Measurements from ENCODE around the gene PRSS8.
"Not testable (repeated sequence)": the region's sequence is repeated elsewhere in the genome, so short reads cannot be mapped to it uniquely, and the experiment has no call there.

PRSS8 gene

GRCh38 chr16:31147574-31147973 lies 12.0 kb upstream of the PRSS8 start:
- H3K4me3 ChIP-seq (ENCODE audit: low read depth, low read length) = no peak overlapping the region
- DNase-seq (ENCODE audit: low read depth) = no peak

GRCh38 chr16:31145398-31145990 lies 10.0 kb upstream of the PRSS8 start:
- no peak overlapping the region for H3K4me3 ChIP-seq (ENCODE audit: low read depth, low read length)
- DNase-seq (ENCODE audit: low read depth) = no peak

GRCh38 chr16:31144418-31144817 lies 8.9 kb upstream of the PRSS8 start:
- not testable (repeated sequence) for DNase-seq (ENCODE audit: low read depth); H3K4me3 ChIP-seq (ENCODE audit: low read depth, low read length)

DNA sequence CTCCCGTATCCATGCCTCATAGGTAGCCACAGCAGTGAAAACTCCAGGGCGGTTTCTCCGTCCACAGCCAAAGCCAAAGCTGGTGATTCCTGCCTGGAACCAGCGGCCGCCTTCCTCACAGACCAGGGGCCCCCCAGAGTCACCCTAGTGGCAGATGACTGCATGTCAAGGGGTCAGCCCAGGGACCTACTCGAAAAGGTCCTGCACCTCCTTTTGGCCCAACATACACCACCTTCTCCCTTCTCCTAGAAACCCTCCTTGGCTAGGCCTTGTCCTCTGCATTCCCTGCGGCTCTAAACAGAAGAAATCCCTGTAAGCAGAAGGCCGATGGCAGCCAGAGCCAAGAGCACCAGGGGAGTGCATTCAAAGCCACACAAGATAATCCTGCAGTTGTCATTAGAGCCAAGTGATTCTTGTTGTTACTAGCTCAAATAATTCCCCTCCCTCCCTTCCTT lies 8.2 kb upstream of the PRSS8 start:
- DNase-seq (ENCODE audit: low read depth) = no peak
- H3K4me3 ChIP-seq (ENCODE audit: low read depth, low read length) = no peak overlapping the region

GRCh38 chr16:31143011-31143693 lies 7.6 kb upstream of the PRSS8 start:
- DNase-seq (ENCODE audit: low read depth) = no peak
- peak overlapping the region; percentile 50 for H3K4me3 ChIP-seq (ENCODE audit: low read depth, low read length)

DNA sequence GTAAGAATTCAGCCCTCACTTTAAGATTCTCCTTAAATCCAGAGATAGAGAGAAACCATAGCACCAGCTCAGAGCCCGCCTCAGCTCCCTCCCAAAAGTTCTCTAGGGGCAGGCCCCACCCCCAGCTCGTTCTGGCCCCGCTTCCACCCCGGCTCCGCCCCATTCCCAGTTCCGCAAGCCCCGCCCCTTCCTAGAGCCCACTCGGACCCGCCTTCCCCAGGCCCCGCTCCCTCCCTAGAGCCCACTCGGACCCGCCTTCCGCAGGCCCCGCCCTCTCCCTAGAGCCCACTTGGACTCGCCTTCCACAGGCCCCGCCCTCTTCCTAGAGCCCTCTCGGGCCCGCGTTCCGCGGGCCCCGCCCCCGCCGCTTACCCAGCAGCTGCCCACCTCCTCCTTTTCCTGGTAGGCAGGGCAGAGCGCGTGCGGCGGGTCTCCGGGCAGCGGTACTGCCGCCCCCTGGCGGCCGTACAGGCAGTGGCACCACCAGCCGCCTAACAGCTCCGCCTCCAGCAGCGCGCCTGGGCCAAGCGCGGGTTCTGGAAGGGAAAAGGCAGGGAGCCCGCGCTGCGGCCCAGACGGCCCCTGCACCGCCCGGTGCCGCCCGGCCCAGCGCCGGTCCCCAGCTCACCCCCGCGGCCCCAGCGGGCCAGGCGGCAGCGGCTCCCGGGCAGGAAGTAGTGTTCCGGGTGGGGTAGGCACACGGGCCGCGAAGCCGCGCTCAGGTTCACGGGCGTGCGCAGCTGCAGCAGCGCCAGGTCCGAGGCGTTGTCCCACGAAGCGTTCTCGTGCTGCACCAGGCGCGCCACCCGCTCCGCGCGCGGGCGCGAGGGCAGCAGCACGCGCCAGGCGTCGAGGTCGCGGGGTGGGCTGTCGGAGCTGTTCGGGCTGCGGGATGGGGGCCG lies 6.8 kb upstream of the PRSS8 start:
- DNase-seq (ENCODE audit: low read depth) = peak; percentile 94
- peak overlapping the region; percentile 50 for H3K4me3 ChIP-seq (ENCODE audit: low read depth, low read length)

DNA sequence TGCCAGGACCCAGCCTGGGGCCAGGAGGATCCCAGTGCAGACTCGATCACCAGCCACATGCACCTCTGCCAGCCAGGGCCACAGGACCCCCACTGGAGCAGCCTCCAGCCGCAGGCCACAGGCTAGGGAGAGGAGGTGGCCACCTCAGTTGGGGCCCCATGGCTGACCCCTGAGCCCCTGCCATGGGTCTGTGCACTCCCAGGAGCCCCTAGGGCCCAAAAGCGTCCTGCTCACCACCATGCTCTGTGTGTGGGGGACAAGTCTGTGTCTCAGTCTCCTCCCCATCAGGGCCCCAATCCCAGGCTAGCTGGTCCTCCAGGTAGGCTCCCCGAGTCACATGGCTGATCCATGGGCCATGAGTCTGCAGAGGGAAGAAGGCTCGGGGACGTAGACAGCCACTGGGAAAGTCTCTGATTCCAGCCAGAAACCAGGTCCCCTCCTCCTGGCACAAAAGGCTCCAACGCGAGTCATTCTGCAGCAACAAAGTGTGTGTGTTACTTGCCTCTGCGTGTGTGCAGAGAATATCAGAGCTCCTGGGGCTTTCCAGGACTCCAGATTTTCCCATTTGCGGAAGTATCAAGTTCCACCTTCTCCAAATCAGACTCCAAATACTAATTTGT lies 6.1 kb upstream of the PRSS8 start:
- peak overlapping the region; percentile 38 for H3K4me3 ChIP-seq (ENCODE audit: low read depth, low read length)
- DNase-seq (ENCODE audit: low read depth) = peak; percentile 23

- DNase-seq (ENCODE audit: low read depth); H3K4me3 ChIP-seq (ENCODE audit: low read depth, low read length): not testable (repeated sequence)
These were observed 5.5 kb upstream of the PRSS8 start for GRCh38 chr16:31141071-31141469.

DNA sequence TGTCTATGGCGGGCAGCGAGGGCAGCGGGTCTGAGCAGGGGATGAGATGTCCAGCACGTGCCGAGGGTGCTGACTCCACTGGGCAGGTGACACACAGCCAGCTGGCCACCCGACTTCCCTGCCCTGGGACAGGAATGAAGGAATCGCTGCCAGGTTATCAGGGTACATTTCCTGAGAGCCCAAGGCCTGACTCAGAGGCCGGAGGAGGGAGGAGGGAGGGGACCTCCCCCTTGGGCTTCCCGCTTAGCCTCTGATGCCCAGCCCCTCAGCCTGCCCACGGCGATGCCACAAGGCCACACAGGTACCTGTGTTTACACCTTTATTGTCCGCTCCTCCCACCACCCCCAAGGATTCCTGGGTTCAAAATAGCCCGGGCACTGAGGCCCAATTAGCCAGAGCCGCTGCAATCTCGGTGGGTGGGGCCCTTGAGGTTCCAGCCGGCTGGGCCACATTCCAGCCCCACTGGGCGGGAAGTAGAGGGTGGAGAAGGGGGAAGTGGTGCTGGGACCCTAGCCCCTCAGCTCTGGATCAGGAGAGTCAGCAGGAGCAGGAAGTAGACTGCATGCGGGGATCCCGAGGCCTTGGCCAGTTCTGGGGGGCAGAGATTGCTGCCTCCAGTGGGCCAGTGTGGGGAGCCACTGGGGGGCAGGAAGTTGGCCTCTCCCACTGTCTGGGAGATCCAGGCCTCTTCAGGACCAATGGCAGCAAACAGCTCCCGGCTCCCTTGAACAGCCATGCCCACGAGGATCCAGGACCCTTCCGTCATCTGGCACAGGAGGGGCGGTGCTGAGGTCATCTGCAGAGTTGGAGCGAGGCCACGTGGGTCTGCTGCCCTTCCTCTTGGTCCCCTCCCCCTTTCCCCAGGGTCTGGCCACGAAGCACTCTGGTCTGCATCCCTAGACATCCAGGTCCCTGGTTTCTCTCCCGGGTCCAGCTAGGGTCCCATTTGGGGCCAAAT lies 3.4 kb upstream of the PRSS8 start:
- peak; percentile 4 for DNase-seq (ENCODE audit: low read depth)
- H3K4me3 ChIP-seq (ENCODE audit: low read depth, low read length) = no peak overlapping the region

- DNase-seq (ENCODE audit: low read depth) = not testable (repeated sequence)
These were observed 1.4 kb upstream of the PRSS8 start for GRCh38 chr16:31136822-31137499.

GRCh38 chr16:31136287-31136662 lies 748 bp upstream of the PRSS8 start:
- H3K4me3 ChIP-seq (ENCODE audit: low read depth, low read length) = no peak overlapping the region
- DNase-seq (ENCODE audit: low read depth) = no peak

More at GRCh38 chr16:31136822-31137499, 1.4 kb upstream of the PRSS8 start:
- not testable (repeated sequence) for H3K4me3 ChIP-seq (ENCODE audit: low read depth, low read length)

GRCh38 chr16:31134625-31135534 lies 647 bp downstream of the PRSS8 start:
- no peak for DNase-seq (ENCODE audit: low read depth)
- H3K4me3 ChIP-seq (ENCODE audit: low read depth, low read length) = no peak overlapping the region

- no peak for DNase-seq (ENCODE audit: low read depth)
- H3K4me3 ChIP-seq (ENCODE audit: low read depth, low read length) = no peak overlapping the region
These were observed 1.4 kb downstream of the PRSS8 start for GRCh38 chr16:31134091-31134571.

GRCh38 chr16:31133046-31133501 lies 2.5 kb downstream of the PRSS8 start:
- no peak for DNase-seq (ENCODE audit: low read depth)
- H3K4me3 ChIP-seq (ENCODE audit: low read depth, low read length) = no peak overlapping the region

DNA sequence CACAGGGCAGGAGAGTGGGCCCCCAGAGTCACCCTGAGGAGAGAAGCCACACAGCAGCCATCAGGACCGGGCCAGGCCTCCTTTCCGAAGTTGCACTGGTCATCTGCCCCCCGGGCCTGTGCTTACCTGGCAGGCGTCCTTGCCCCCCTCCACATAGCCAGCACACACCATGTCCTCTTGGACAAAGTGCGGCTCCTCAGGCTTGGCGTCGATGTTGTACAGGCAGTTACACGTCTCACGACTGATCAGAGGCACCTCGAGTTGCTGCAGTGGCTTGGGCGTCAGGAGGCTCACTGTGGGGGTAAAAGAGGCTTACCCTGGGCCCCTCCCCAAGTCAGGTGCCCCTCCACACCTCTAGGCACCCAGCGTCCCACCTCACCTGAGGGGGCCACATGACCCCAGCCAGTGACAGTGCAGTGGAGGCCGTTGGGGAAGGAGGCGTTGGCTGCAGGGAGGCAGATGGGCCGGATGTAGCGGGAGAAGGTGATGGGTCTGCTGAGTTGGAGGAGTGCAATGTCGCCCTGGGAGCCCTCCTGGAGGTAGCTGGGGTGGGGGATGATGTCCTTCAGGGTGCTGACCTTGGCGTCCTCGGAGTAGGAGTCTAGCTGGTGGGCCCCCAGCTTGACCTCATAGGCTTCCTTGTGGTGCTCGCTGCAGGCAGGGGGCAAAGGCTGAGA lies 3.1 kb downstream of the PRSS8 start:
- no peak overlapping the region for H3K4me3 ChIP-seq (ENCODE audit: low read depth, low read length)
- DNase-seq (ENCODE audit: low read depth) = no peak

- DNase-seq (ENCODE audit: low read depth) = no peak
- no peak overlapping the region for H3K4me3 ChIP-seq (ENCODE audit: low read depth, low read length)
These were observed 3.7 kb downstream of the PRSS8 start for GRCh38 chr16:31131841-31132271.
